ENCODE measurements around the gene TRPC6.

TRPC6 gene

DNA sequence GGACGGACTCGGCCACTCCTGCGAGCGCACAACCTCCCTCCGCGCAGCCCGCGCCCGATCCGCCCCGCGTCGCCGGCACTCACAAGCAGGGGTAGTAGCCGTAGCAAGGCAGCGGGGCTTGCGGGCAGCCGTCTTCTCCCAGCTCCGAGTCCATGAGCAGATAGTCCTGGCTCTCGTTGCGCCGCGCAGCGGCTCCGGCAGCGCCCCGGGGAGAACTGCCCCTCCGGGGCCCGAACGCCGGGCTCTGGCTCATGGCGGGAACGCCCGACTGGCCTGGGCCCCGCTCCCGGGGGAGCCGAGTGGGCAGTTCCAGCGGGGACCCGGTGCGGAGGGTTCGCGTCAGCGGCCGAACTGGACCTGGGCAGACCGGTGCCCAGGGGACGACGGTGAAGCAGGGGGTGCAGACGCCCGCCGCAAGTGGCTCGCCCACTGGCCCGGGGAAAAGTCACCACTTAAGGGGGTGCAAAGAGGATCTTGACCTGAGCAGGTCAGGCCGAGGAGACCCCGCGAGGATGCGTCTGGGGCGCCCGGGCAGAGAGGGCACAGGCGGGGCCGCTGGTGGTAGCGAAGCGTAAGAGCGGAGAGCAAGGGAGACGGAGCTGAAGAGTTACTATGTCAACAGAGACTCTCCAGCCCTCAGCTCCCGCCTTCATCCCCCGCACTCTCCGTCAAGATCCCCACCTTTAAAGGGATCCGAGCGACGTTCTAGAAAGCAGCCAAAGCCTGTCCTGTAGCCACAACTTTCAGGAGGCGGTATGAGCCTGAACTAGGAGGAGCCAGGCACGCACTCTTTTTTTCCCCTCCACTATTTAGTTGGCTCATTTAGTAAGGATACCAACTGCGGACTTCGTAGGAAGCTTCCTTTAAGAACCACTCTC lies at the start of gene TRPC6:
TRPC6 (minus strand) TSS at position 757 of the 878 bp plus-strand sequence; CDS start at position 253, 504 bp downstream.
- no peak for DNase-seq

DNA sequence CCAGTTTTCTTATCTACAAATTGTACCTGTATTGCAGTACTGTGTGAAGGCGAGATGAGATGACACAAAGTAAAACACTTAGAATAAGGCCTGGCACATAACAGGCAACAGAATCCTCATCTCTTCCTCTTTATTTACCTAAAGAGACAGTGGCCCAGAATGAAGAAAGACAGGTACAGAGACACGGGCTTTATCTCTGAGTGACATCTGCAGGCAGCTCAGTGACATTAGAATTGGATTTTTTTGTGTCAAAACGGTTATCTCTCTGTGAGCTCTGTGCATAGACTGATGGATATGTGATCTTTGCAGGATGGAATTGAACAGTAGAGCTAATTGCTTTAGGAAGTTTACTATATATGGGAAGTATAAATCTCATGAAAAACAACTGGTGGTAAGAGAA lies 36.2 kb upstream of the TRPC6 start:
- no peak for DNase-seq

DNA sequence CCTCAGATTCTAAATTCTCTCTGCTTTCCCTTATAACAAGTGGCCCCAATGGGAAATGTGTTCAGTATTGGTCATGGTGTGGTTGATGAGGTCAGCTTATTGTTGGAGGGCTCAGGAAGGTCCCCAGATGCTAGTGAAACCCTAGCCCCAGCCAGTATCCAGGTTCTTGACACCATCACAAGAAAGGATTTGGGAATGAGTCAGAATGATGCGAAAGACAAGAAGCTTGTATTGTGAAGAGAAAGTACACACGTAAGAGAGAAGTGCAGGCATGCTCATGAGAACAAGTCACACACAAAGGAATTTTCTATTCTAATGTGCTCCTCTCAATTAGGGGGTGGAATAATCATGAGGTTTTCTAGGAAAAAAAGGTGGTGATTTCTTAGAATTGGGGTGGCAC lies 34.9 kb upstream of the TRPC6 start:
- DNase-seq, result no peak

DNA sequence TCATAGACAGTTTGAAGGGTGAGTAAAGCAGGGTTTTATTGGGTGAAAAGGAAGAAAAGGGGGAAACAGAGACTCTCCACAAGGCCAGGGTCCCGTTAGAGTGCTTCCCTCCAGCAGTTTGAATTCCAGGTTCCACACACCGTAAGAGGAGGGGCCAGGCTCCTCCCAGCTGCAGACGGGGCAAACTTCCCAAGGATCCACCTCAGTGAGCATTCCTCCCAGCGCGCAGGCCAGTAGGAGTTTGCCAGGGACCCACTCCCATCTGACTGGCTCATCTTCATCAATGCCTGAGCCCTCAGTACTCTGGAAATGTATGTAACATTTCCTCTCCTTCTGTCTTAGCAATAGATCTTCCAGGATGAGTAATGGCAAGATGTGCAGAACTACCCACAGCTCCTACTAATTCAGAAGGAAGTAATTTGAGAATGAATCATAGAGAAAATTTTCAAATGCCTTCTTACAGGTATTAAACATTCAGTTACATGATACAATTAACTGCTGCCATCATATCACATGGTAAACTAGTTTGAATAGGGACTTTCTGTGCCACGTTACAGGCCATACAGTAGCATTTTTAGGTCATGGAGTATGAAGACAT lies 34.0 kb upstream of the TRPC6 start:
- no peak for DNase-seq

DNA sequence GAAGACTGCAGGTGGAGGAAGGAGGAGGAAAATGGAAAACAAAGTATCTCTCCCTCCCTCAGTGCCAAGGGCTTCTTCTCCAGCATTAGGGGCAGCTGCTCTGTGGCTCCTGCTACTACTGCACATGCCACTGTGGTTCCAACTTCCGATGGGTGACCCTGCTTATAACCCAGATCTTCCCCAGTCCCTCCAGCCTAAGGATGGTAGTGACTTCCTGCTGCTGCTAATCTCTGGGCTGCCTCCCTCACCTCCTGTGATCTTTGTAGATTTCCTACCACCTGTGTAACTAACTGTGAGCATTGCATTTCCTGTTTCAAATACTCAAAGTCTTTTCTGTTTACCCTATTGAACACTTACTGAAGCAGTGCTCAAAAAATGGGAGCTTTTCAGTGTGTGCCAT lies 28.7 kb upstream of the TRPC6 start:
- no peak for DNase-seq

DNA sequence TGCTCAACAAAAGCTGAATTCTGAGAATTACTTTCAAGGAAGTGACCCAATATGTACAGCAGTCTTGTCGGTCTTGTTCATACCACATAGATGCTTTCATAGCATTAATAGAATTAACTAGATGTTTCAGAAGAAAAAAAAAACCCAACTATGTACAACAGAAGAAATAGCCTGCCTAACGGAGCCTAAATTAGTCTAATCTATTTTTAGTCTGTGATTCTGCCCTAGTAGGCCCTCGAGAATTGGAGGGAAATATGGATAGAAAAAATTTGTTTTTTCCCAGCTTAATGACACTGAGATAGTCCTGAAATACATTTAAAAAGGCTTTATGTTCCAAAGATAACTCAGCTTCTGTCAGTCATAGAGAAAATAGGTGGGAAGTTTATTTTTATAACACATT lies 17.1 kb upstream of the TRPC6 start:
- DNase-seq, result no peak

DNA sequence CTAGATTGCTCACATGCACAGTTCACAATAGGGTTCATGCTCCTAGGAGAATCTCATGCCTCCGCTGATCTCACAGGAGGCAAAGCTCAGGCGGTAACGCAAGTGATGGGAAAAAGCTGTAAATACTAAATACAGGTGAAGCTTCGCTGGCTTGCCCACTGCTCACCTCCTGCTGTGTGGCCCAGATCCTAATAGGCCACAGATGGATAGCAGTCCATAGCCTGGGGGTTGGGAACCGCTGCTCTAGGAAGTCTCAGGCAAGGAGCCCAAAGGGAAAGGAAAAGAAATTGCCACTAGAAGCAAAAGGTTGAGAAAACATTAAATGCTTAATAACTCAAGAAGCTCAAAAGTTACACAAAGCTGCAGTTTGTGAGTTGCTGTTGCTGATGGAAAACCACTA lies 3.2 kb upstream of the TRPC6 start:
- DNase-seq, result no peak

DNA sequence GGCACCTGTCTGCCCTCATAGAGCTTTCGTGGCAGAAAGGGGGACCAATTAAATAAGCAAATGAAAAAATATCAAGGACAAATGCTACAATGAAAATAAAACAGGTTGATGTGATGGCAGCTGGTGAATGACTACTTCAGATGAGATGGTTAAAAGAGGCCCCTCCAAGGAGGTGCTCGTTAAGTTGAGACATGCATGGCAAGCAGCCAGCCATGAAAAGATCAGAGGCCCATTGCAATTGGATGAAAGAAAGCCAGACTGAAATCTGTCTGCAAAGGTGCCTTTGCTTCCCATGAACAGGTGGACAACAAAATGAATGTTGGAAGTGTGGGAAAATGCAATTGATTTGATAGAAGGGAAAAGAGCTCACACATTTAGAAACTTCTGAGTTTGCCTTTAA lies 848 bp upstream of the TRPC6 start:
- DNase-seq, result no peak

DNA sequence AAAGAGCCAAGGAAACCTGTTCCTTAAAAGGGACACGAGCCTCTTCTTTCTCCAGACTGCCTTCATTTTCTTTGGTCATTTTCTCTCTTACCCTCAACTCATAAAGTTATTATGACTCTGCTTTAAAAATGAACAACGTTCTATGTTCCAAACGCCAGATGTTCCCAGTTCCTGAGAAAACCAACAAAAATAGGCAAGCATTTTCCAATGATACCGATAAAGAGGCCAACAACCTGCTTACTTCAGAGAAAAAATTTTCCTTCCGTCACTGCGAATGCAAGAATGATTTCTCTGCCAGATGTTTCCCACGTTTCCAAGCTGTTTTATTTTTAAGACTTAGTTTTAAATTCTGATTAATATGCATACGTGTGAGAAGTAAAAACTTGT lies 315 bp upstream of the TRPC6 start:
- DNase-seq, result no peak

DNA sequence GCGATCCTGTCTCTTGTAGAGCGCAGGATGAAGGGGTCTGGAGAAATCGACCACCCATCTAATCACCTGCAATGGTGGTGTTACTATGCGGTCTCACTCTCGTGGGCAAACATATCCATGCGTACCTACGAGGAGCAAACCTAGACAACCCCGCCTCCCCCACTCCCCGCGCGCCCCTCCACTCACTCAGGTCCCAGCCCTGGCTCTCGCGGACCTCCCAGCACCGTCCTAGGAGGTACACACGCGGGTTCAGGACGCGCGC lies 887 bp downstream of the TRPC6 start:
- no peak for DNase-seq

DNA sequence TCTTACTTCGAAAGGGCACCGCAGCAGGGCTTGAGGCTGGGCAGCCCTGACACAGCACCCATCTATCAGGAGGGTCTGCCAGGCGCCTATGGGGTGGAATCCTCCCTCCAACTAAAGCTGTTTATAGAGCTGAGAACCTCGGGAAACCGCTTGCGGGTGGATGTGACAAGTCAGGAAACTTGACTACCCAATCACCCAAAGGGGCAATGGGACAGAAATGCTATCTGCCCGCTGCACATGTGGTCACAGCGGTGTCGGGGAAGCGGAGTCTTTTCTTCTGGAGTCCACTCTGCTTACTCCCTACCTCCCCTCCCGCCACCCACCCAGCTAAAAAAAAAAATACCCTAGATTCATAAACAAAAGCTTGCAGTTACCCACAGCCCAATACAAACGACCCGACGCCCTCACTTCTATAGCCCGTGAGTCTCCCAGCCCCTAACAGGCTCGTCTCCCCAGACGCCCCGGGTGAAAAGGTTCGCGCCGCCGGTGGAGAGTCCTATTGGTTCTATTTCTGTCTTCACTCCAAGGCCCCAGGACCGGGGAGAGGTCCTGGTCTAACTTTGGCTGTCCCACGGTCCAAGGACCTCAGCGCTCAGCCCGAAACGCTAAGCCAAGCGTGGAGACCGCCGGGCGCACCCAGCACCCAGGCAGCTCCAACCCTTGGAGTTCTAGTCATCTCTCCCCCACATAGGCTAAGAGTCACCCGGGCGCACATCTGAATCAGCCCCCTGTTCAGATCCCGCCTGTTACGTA lies 1.4 kb downstream of the TRPC6 start:
- no peak for DNase-seq

DNA sequence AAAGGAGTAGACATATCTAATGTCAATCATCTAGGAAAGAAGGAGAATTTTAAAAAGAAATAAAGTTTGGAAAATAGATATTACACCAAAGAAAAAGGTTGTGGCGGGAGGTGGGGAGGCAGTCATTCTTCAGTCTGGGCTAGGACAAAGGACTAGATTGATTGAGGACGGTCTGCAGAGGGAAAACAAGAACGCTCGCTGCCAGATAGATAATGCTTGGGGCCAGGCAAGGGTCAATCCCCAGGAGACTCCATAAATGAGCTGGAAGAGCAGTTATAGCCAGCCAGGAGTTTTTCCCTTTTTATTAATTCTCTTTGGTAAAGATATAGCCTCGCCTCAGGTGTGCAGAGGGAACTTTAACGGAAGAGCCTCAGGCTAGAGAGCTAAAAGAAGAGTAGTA lies 6.3 kb downstream of the TRPC6 start:
- DNase-seq, result no peak

DNA sequence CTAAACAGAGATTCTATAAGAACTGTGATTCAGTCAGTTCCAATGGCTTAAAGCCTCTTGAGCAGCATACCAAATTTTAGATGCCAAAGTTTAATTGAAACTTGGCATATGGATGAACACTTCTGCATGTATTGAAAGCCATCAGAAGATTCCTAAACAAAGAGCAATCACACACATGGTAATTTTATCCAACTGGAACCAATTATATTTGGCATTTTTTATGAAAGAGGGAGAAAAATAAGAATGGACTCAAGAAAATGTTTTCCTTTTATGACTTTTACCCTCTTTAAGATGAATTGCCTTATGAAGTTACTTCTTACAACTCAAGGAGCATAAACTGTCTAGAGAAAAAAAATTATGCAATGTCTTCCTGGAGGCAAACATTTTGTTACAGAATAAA lies 7.4 kb downstream of the TRPC6 start:
- no peak for DNase-seq

DNA sequence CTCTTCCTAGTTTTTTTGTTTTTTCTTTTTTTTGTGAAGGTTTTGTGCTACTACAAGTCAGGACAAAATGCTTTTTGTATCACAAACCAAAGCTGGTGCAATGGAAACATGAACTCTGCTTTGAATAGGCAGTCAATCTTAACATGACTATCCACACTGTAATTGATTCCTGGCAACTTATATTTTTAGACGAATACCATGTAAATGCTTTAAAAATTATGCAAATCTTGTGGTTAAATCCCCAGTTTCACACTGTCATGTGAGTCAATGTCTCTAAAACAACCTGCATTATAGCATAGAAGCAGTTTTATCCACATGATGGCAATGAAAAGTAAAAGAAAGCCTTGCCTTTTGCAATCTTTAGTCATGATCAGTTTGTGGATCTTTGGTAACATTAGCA lies 8.9 kb downstream of the TRPC6 start:
- no peak for DNase-seq

DNA sequence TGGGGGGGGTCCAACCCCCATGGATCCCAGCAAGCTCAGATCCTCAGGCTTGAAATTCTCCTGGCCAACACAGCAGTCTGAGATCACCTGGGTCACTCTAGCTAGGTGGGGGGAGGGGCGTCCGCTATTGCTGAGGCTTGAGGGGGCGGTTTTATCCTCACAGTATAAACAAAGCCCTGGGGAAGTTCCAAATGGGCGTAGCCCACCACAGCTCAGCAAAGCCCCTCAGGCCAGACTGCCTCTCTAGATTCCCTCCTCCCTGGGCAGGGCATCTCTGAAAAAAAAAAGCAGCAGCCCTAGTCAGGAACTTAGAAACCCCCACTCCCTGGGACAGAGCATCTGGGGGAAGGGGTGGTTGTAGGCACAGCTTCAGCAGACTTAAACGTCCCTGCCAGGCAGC lies 16.7 kb downstream of the TRPC6 start:
- no peak for DNase-seq

DNA sequence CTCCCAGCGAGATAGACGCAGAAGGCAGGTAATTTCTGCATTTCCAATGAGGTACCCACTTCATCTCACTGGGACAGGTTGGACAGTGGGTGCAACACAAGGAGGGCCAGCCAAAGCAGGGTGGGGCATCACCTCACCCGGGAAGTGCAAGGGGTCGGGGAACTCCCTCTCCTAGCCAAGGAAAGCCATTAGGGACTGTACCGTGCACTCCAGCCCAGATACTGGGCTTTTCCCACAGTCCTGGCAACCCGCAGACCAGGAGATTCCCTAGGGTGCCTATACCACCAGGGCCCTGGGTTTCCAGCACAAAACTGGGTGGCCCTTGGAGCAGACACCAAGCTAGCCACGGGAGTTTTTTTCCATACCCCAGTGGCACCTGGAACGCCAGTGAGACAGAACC lies 17.2 kb downstream of the TRPC6 start:
- DNase-seq, result no peak

DNA sequence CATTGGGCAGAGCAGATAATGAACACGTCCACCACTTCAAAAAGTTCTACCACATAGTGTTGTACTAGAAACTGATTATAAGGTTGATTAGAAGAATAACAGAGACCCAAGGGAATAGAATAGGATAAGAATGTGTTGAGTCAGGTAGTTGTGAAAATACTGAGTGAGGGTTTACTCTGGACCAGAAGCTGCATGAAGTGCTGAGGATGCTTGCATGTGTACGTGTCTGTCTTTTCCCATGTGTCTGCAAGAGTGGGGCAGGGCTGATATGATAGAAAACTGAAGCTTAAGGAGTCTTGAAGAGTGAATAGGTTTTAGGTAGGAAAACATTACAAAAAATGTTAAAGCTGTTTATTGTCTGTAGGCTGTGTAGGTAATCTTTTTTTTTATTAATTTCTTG lies 20.6 kb downstream of the TRPC6 start:
- DNase-seq, result no peak

DNA sequence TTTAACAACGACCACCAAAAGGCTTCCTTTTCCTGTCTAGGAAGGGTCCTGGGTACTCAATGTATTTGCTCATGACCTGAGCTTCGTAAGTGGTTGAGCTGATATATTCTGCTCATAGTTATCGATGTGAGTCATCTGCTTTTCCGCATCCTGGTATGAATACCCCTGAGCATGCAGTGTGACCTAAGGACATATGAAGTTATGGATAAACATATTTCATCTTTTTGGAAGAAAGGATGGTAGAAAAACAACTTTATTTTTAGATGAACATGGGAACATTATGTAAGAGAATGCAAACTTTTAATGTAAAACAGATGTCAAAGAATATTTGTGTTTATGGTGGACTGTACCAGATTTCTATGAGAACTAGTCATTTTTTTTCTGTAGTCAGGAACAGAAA lies 28.4 kb downstream of the TRPC6 start:
- DNase-seq, result no peak

DNA sequence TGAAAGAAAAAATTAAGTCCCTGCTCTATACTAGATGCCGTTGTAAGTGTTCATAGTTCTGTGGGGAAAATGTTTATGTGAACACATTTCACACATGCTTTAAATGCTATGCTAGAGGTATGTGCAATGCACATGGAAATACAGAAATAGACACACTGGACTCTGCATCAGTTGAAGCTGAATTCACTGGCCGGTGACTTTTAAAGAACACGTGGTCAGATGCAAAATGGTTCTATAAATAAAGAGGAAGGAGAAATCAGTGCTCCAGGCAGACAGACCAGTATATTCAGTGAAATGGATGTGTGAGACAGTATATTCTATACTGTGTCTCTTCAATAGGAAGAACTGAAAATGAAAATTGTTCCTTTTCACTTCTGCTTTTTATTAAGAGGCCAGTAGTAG lies 29.9 kb downstream of the TRPC6 start:
- no peak for DNase-seq

DNA sequence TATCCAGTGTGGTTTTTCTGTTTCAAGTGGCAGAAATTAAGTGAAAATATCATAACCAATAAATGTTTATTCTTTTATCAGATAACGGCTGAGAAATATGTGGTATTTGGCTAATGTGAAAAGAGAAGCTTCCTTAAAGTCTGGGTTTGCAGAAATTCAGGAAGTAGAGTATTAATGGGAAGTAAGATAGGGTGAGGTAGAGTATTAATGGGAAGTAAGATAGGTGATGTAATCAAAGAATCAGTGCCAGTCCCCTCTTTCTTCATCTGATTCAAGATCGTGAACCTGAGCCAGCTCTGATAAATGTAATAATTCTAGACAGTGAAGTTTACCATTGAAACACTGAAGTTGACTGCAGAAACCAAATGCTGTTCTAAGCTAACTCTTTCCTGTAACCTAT lies 30.9 kb downstream of the TRPC6 start:
- no peak for DNase-seq

DNA sequence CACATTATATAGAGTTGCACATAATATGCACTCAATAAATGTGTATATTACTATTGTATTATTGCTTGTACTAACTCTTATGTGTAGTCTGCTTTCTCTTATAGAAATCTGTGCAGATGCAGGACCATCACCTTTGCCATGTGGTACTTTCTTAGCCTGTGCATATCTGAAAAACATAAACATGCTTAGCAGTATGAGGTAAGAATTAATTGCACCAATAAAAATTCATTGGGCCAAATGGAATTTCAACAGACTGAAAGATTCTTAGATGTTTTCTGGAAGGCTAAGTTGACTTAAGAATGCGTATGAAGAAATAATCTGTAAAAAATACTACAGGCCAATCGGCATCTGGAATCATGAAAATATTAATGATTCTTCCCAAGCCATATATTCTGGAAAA lies 55.3 kb downstream of the TRPC6 start:
- DNase-seq, result no peak

DNA sequence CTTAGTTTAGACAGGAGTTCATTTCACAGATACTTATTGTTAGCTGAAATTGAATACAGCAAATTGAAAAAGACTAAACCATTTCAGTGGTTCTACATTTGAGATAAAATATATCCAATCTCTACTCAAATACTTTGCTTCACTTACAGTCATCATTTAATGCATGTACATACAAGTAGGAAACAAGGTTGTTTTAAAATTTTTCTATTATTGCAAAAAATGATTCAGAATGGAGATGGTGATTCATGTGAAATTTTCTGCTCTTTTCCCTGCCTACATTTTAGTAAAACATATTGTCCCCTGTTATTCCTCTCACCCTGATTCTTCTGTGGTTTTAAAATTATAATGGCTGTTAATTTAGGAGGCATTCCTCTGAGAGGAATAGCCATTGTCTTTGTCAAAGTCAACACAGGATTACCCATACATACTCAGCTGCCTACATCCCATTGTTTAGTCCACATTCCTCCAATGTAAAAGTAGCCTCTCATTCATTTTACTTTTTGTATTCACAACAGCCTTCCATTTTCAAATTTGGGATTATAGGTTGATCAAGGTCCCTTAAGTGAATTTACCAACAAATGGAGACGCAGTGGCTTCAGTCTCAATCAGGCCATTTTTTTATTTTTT lies 60.1 kb downstream of the TRPC6 start:
- no peak for DNase-seq

DNA sequence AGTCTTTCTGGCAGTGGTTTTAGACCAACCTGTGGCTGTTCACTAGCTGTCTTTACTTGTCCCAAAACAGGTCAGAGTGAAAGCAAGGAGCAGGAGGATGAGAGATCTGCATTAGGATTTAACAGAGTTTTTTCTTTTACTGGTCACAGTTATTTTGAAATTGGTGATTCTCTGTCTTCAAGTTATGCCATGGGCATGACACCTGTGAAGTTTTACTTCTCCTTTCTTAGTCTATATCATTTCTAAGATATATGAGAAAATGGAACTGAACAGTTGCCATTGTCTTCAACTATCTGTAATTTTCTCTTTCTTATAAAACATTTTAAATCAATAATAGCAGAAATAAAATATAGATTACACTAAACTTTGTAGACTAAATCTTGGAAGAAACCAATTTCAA lies 60.6 kb downstream of the TRPC6 start:
- no peak for DNase-seq

DNA sequence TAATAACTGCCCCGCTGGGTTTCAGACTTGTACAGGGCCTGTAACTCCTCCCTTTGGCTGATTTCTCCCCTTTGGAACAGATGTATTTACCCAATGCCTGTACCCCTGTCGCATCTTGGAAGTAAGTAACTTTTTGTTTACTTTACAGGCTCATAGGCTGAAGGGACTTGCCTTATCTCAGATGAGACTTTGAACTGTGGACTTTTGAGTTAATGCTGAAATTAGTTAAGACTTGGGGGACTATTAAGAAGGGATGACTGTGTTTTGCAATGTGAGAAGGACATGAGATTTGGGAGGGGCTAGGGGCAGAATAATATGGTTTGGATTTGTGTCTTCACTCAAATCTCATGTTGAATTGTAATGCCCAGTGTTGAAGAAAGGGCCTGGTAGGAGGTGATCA lies 62.0 kb downstream of the TRPC6 start:
- no peak for DNase-seq
